ENCODE measurements around the gene AMY2B.
"Not testable (repeated sequence)": the region's sequence is repeated elsewhere in the genome, so short reads cannot be mapped to it uniquely, and the experiment has no call there.

AMY2B gene

GRCh38 chr1:103571289-103571688 is at the start of gene AMY2B:
TSS of gene AMY2B (plus strand) at chr1:103571589. CDS start at chr1:103571603, 14 bp downstream.
- in situ Hi-C loops (cut with HindIII; ENCODE audit: low pct_ligation_motif_present, low pct_unique_long_range_greater_than_20kb, low sequenced_read_pairs); DNase-seq: not testable (repeated sequence)

GRCh38 chr1:103523346-103523745 is 48.0 kb upstream of the AMY2B start:
- DNase-seq: no peak
- in situ Hi-C loops (cut with HindIII; ENCODE audit: low pct_ligation_motif_present, low pct_unique_long_range_greater_than_20kb, low sequenced_read_pairs): no loop called here

DNA sequence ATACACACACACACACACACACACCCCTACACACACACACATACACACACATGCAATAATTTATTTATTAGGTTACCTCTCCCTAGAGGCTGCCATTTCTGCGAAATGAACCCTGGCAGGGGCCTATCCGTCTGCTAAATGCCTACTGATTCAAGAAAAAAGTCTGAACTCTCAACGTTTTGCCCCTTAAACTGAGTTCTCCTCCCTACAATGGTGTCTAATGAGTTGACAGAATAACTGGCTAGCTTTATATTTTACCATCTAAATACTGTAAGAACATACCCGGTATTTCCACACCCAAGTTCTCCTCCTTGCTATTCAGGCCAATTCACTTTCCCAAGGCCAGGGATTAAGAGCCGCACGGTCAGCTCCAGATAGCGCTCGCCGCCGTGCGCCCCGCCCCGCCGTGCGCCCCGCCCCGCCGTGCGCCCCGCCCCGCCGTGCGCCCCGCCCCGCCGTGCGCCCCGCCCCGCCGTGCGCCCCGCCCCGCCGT is 46.2 kb upstream of the AMY2B start:
- peak; percentile 47 for DNase-seq
- in situ Hi-C loops (cut with HindIII; ENCODE audit: low pct_ligation_motif_present, low pct_unique_long_range_greater_than_20kb, low sequenced_read_pairs): no loop called here

DNA sequence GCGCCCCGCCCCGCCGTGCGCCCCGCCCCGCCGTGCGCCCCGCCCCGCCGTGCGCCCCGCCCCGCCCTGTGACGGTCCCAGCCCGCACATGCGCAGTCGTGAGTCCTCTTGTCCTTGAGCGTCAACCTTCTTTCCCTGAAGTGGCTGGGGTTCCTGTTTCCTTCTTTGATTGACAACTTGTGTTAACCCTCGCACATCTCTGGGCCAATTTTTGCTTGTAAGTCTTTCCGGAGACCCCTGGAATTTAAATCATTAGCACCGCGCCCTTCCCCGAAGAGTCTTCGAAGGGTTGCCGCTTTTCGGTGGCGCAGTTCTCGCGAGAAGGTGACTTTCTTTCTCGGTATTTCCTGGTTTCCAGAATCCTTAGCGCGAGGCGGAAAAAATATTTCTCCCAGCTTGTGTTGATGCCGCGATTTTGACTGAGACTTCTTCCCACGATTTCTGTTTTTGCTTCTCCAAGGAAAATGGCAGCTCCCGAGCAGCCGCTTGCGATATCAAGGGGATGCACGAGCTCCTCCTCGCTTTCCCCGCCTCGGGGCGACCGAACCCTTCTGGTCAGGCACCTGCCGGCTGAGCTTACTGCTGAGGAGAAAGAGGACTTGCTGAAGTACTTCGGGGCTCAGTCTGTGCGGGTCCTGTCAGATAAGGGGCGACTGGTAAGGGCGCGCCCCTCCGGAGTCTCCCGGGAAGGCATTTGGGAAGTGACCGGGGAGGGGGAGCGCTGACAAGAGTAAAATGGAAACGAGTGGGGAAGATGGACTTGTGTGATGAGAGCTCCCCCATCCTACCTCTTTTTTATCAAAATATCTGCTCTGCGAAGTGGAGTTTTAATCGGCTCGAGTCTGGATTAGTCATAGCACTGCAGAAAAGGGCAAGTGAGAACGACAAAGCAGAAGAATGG is 45.5 kb upstream of the AMY2B start, which contains the start of gene RNPC3:
TSS of gene RNPC3 (plus strand) at position 93 of the 901 bp plus-strand sequence. CDS start at position 465, 372 bp downstream.
- DNase-seq: peak; percentile 89
- in situ Hi-C loops (cut with HindIII; ENCODE audit: low pct_ligation_motif_present, low pct_unique_long_range_greater_than_20kb, low sequenced_read_pairs): no loop called here

- no peak for DNase-seq
- in situ Hi-C loops (cut with HindIII; ENCODE audit: low pct_ligation_motif_present, low pct_unique_long_range_greater_than_20kb, low sequenced_read_pairs): no loop called here
Observed at GRCh38 chr1:103527331-103527730, 44.1 kb upstream of the AMY2B start.

DNA sequence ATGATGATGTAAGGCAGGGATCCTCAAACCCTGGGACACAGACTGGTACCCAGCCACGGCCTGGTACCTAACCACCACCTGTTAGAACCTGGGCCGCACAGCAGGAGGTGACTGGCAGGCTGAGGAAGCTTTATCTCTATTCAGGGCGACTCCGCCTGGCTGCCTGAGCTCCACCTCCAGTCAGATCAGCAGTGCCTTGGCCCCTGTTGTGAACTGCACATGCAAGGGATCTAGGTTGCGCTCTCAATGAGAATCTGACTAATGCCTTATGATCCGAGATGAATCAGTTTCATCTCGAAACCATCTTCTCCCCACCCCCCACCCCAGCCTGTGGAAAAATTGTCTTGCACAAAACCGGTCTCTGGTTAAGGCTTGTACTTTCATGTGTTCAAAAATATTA is 41.6 kb upstream of the AMY2B start:
- in situ Hi-C loops (cut with HindIII; ENCODE audit: low pct_ligation_motif_present, low pct_unique_long_range_greater_than_20kb, low sequenced_read_pairs): no loop called here
- DNase-seq: peak; percentile 51

DNA sequence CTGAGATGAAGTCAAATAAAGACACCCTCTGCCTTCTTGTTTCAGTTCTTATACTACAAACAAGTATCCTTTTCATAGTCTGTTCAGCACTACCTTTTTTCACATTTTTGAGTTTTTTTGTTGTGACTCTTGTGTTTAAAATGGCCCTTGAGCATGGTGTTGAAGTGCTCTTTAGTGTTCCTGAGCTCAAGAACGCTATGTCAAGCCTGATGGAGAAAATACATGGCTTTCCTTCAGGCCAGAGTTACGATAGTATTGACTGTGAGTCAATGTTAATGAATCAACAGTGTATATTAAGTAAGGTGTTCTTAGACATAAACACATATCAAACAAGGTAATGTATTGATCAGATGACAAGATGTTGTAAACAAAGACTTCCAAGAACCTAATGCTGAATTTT is 33.2 kb upstream of the AMY2B start:
- in situ Hi-C loops (cut with HindIII; ENCODE audit: low pct_ligation_motif_present, low pct_unique_long_range_greater_than_20kb, low sequenced_read_pairs): no loop called here
- DNase-seq: no peak

GRCh38 chr1:103541431-103541830 is 30.0 kb upstream of the AMY2B start:
- DNase-seq: no peak
- in situ Hi-C loops (cut with HindIII; ENCODE audit: low pct_ligation_motif_present, low pct_unique_long_range_greater_than_20kb, low sequenced_read_pairs): no loop called here

GRCh38 chr1:103546496-103546895 is 24.9 kb upstream of the AMY2B start:
- DNase-seq: no peak

GRCh38 chr1:103547840-103548239 is 23.5 kb upstream of the AMY2B start:
- DNase-seq: no peak
- in situ Hi-C loops (cut with HindIII; ENCODE audit: low pct_ligation_motif_present, low pct_unique_long_range_greater_than_20kb, low sequenced_read_pairs): no loop called here

More at GRCh38 chr1:103546496-103546895, 24.9 kb upstream of the AMY2B start:
- in situ Hi-C loops (cut with HindIII; ENCODE audit: low pct_ligation_motif_present, low pct_unique_long_range_greater_than_20kb, low sequenced_read_pairs): no loop called here

DNA sequence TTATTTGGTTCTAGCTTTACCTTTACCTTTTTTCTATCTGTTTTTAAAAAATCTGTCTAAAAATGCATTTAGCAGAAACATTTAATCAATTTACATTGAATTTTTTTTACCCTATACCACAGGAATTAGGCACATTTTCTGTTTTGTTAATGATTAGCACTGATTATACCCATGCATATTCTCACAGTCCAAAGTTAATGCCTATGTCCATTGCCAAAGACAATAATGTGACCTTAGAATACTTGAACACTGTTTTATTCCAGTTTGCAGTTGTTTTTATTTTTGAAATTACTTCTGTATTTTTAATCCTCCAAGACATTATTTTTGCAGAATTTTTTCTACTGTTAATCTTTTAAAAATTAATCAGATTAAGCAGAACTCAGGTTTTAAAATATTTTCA is 11.0 kb upstream of the AMY2B start:
- no peak for DNase-seq
- in situ Hi-C loops (cut with HindIII; ENCODE audit: low pct_ligation_motif_present, low pct_unique_long_range_greater_than_20kb, low sequenced_read_pairs): no loop called here

GRCh38 chr1:103561124-103561523 is 10.3 kb upstream of the AMY2B start:
- in situ Hi-C loops (cut with HindIII; ENCODE audit: low pct_ligation_motif_present, low pct_unique_long_range_greater_than_20kb, low sequenced_read_pairs); DNase-seq: not testable (repeated sequence)

- DNase-seq: no peak
- in situ Hi-C loops (cut with HindIII; ENCODE audit: low pct_ligation_motif_present, low pct_unique_long_range_greater_than_20kb, low sequenced_read_pairs): no loop called here
Observed at GRCh38 chr1:103561643-103562395, 9.6 kb upstream of the AMY2B start.

DNA sequence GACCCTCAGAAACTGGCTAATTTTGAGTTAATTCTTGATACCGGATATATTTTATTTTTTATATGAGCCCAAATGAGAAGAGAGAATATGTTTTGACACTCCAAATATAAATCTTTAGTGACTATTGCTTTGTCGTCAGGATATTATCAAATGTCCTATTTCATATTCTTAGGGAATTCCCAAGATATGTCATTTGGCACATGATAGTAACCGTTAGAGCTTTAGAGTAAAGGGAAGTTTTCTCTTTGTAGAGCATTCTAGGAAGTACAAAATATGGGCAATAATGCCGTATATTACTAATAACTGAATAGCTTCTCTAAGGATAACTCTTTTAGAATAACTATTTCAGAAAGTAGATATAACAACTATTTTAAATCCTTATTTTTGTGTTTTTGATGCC is 8.3 kb upstream of the AMY2B start:
- in situ Hi-C loops (cut with HindIII; ENCODE audit: low pct_ligation_motif_present, low pct_unique_long_range_greater_than_20kb, low sequenced_read_pairs): no loop called here
- no peak for DNase-seq

GRCh38 chr1:103569493-103569892 is 1.9 kb upstream of the AMY2B start:
- in situ Hi-C loops (cut with HindIII; ENCODE audit: low pct_ligation_motif_present, low pct_unique_long_range_greater_than_20kb, low sequenced_read_pairs): no loop called here
- DNase-seq: no peak

DNA sequence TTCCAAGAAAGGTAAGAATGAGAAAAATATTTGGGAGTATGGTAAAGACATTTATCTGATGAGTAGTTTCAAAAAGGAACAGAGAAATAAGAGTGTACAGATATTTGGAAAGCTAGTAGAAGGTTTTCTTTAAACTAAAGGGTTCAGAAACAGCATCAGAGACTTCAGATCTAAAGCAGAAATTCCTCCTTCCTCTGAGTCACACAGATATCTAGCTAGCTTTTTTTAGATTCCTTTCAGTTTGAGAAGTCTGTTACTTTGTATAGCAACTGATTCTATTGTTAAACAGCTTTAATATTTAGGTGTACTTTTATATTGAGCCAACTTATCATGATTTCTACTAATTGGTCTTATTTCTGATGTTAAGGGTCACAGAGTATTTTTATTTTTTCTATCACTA is 4.7 kb downstream of the AMY2B start:
- in situ Hi-C loops (cut with HindIII; ENCODE audit: low pct_ligation_motif_present, low pct_unique_long_range_greater_than_20kb, low sequenced_read_pairs): no loop called here
- no peak for DNase-seq

GRCh38 chr1:103576784-103577183 is 5.4 kb downstream of the AMY2B start:
- in situ Hi-C loops (cut with HindIII; ENCODE audit: low pct_ligation_motif_present, low pct_unique_long_range_greater_than_20kb, low sequenced_read_pairs); DNase-seq: not testable (repeated sequence)

GRCh38 chr1:103582464-103582863 is 11.1 kb downstream of the AMY2B start:
- DNase-seq: no peak
- in situ Hi-C loops (cut with HindIII; ENCODE audit: low pct_ligation_motif_present, low pct_unique_long_range_greater_than_20kb, low sequenced_read_pairs): no loop called here

- in situ Hi-C loops (cut with HindIII; ENCODE audit: low pct_ligation_motif_present, low pct_unique_long_range_greater_than_20kb, low sequenced_read_pairs): no loop called here
- no peak for DNase-seq
Observed at GRCh38 chr1:103583887-103584286, 12.5 kb downstream of the AMY2B start.

Measured in ACHN (cell line).